ENCODE measurements around the gene ZCCHC2.

The ZCCHC2 gene

GRCh38 chr18:62585274-62586150 lies 62.7 kb downstream of the ZCCHC2 start:
- peaks cover 12% of the 10 kb centered on the region for H3K36me3 ChIP-seq (ENCODE audit: control insufficient read depth, low read length)
- TF ChIP-seq CTCF (IDR thresholded peaks at IDR 0.05; ENCODE audit: low read depth, low read length, poor library complexity, severe bottlenecking) = no peak
- TF ChIP-seq EZH2phosphoT487 (IDR thresholded peaks at IDR 0.05; ENCODE audit: borderline replicate concordance, low read length) = no peak
- H3K9me2 ChIP-seq (replicated peaks; ENCODE audit: control insufficient read depth, low read length) = no peaks in the 10 kb centered on the region
- H3F3A ChIP-seq (ENCODE audit: control insufficient read depth, insufficient read depth) = peaks cover 5% of the 10 kb centered on the region; the same call in 1 of the 2 replicates
- H3K9me3 ChIP-seq (ENCODE audit: control insufficient read depth, insufficient read depth, low read length) = no peaks in the 10 kb centered on the region
- no peaks in the 10 kb centered on the region for H3K79me2 ChIP-seq (ENCODE audit: control insufficient read depth, low read length)
- H3K4me2 ChIP-seq (ENCODE audit: low read length) = no peak overlapping the region
- no peak overlapping the region for H3K27ac ChIP-seq (ENCODE audit: low read depth, low read length)
- H4K20me1 ChIP-seq (ENCODE audit: control insufficient read depth, insufficient read depth, low read depth, low read length) = peaks cover 3% of the 10 kb centered on the region; the same call in 1 of the 2 replicates
- H3K27me3 ChIP-seq (ENCODE audit: control insufficient read depth, low read length) = no peaks in the 10 kb centered on the region
- peaks cover 15% of the 10 kb centered on the region for H3K4me1 ChIP-seq (ENCODE audit: control insufficient read depth, low read length)
- no peak overlapping the region for H3K4me3 ChIP-seq (ENCODE audit: low read length)

- Histone ChIP-seq H3K9me3 (ENCODE audit: control insufficient read depth, insufficient read depth, low read length) (no peaks in the 10 kb centered on the region), H3K4me3 (ENCODE audit: low read length) (no peak overlapping the region), H3K27me3 (ENCODE audit: control insufficient read depth, low read length) (no peaks in the 10 kb centered on the region), H3K4me2 (ENCODE audit: low read length) (no peak overlapping the region), H3F3A (ENCODE audit: control insufficient read depth, insufficient read depth) (peaks cover 5% of the 10 kb centered on the region; the same call in 1 of the 2 replicates), H3K36me3 (ENCODE audit: control insufficient read depth, low read length) (peaks cover 12% of the 10 kb centered on the region), H4K20me1 (ENCODE audit: control insufficient read depth, insufficient read depth, low read depth, low read length) (peaks cover 3% of the 10 kb centered on the region; the same call in 1 of the 2 replicates), H3K27ac (ENCODE audit: low read depth, low read length) (no peak overlapping the region), H3K4me1 (ENCODE audit: control insufficient read depth, low read length) (peaks cover 15% of the 10 kb centered on the region), H3K9me2 (replicated peaks; ENCODE audit: control insufficient read depth, low read length) (no peaks in the 10 kb centered on the region), H3K79me2 (ENCODE audit: control insufficient read depth, low read length) (no peaks in the 10 kb centered on the region)
- TF ChIP-seq CTCF (IDR thresholded peaks at IDR 0.05; ENCODE audit: low read depth, low read length, poor library complexity, severe bottlenecking) (peak; percentile 84), EZH2phosphoT487 (IDR thresholded peaks at IDR 0.05; ENCODE audit: borderline replicate concordance, low read length) (no peak)
These were observed 63.4 kb downstream of the ZCCHC2 start for GRCh38 chr18:62586151-62586774.

GRCh38 chr18:62586781-62587487 lies 64.1 kb downstream of the ZCCHC2 start:
- peaks cover 12% of the 10 kb centered on the region for H3K36me3 ChIP-seq (ENCODE audit: control insufficient read depth, low read length)
- no peak overlapping the region for H3K4me3 ChIP-seq (ENCODE audit: low read length)
- H4K20me1 ChIP-seq (ENCODE audit: control insufficient read depth, insufficient read depth, low read depth, low read length) = peaks cover 3% of the 10 kb centered on the region; the same call in 1 of the 2 replicates
- H3K27me3 ChIP-seq (ENCODE audit: control insufficient read depth, low read length) = no peaks in the 10 kb centered on the region
- no peaks in the 10 kb centered on the region for H3K9me3 ChIP-seq (ENCODE audit: control insufficient read depth, insufficient read depth, low read length)
- peaks cover 15% of the 10 kb centered on the region for H3K4me1 ChIP-seq (ENCODE audit: control insufficient read depth, low read length)
- TF ChIP-seq CTCF (IDR thresholded peaks at IDR 0.05; ENCODE audit: low read depth, low read length, poor library complexity, severe bottlenecking) (no peak), EZH2phosphoT487 (IDR thresholded peaks at IDR 0.05; ENCODE audit: borderline replicate concordance, low read length) (no peak)
- H3K27ac ChIP-seq (ENCODE audit: low read depth, low read length) = no peak overlapping the region
- H3K79me2 ChIP-seq (ENCODE audit: control insufficient read depth, low read length) = no peaks in the 10 kb centered on the region
- no peak overlapping the region for H3K4me2 ChIP-seq (ENCODE audit: low read length)
- no peaks in the 10 kb centered on the region for H3K9me2 ChIP-seq (replicated peaks; ENCODE audit: control insufficient read depth, low read length)
- peaks cover 5% of the 10 kb centered on the region; the same call in 1 of the 2 replicates for H3F3A ChIP-seq (ENCODE audit: control insufficient read depth, insufficient read depth)
